Stimulated activated CD8-positive, alpha-beta memory T cell treated with anti-CD3 and anti-CD28 coated beads, Interleukin-7, amount 100 ng/mL, for 48 hours (primary cell): ENCODE measurements around the gene POLR3H.

Source experiments
- DNase-seq, 2 donors: peaks; one replicate each; pipeline ENCODE4 v3.0.0-alpha.2; 2020; ENCODE audit warnings: low read depth in 1 of 2; ENCODE audit errors: extremely low read depth in 1 of 2

The POLR3H gene

DNA sequence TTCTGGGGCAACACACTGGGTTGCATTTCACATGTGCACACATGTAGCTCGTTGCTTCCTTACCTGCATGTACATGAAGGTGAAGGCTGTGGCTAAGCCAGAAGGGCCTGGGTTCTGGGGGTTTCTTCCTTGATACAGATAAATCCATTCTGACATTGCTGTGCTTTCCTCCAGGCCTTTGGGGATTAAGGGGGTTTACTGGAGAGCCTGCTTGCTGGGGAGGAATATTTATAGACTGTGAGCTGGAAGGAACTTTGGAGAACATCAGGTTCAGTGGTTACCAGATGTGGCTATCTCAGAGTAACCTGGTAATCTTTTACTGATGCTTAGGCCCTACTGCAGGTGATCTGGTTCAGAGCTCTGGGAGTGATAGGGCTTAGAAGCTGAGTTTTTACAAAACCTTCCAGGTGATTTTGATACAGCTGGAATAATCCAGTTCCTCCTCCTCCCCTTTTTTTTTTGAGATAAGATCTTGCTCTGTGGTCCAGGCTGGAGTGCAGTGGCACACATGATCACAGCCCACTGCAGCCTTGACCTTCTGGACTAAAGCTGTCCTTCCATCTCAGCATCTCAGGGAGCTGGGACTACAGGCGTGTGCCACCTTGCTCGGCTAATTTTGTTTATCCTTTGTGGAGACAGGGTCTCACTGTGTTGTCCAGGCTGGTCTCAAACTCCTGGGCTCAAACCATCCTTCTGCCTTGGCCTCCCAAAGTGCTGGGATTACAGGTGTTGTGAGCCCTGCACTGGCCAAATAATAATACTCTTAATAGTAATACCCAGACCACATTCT is 55.5 kb downstream of the POLR3H start:
- DNase-seq = no peak

DNA sequence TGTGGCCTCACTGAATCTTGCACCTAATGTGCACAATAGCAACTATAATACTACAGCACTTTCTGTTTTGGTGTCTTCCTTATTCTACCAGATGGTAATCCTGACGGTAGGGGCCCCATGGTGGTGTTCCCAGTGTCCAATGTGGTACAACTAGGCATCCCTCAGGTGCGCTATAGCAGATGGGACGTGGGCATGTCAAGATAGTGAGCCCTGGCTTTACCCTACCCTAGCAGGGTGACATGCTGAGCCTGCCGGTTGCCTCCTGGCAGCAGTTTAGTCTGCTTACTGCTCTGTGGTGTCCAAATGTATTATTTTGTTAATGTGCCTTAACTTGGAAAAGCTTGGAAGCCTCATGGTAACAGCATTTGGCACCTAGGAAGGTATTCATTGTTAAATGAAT is 56.2 kb downstream of the POLR3H start:
- DNase-seq = no peak

DNA sequence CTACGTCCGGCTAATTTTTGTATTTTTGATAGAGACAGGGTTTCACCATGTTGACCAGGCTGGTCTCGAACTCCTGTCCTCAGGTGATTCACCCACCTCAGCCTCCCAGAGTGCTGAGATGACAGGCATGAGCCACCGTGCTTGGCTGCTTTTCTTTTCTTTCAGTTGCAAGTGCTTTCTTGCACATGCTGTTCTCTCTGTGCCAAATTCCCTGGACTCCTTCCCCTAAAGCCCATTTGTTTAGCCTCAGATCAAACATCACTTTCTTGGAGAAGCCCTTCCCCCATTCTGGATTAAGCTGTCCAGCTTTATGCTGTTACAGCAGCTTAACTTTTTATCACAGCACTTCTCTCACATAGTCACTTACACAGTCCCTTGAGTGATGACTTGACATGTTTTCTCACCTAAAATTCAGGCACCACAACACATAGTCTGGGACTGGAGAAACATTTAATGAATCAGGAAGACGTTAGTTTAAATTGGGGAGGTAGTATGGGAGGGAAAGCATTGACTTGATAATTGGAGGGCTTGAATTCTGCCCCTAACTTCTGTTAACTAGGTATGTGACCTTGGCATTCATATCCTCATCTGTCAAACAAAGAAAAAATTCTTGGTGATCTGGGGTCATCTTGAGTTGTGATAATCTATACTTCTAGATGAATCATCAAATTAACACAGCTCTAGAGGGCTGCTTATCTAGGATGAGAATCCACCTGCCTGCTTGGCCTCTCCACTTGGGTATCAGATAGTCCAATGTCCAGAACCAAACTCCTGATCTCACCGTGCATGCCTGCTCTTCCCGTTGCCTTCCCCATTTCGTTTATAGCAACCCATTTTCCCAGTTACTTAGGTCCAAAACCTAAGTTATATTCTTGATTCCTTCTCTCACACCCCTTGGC is 57.0 kb downstream of the POLR3H start:
- no peak for DNase-seq

DNA sequence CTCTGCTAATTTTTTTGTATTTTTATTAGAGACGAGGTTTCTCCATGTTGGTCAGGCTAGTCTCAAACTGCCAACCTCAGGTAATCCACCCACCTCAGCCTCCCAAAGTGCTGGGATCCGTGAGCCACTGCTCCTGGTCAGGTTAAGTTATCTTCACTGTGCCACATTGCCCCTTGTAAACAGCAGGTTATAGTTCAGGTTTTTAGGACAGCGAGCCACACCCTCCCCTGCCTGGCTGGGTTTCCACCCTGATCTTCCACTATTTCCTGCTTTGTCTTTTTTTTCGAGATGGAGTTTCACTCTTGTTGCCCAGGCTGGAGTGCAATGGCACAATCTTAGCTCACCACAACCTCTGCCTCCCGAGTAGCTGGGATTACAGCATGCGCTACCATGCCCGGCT is 59.2 kb downstream of the POLR3H start:
- DNase-seq = no peak

DNA sequence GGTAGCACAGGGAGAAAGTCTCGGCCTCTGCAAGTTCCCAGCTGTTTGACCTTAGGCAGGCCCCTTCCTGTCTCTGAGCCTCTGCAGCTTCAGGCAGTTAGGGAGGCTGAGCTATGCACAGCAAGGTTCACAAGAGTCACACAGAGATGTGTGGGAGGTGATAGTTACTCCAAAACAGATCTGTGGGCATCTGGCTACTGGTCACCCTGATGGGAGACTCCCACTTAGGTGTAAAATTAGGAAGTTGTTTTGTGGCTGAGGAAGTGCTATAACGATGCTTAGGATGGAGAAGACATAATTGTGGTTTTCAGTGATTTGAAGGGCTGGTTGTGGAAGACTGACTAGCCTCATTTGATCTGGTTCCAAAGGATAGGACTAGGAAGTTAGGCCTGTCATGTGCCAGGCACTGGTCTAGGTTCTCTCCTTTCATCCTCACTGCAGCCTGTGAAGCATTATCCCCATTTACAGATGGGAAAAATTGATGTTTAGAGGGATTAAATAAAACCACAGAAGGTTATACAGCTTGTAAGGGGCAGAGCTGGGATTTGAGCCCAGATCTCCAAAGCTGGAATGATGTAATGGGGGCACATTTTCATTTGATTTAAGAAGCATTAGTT is 61.8 kb downstream of the POLR3H start:
- DNase-seq = no peak

DNA sequence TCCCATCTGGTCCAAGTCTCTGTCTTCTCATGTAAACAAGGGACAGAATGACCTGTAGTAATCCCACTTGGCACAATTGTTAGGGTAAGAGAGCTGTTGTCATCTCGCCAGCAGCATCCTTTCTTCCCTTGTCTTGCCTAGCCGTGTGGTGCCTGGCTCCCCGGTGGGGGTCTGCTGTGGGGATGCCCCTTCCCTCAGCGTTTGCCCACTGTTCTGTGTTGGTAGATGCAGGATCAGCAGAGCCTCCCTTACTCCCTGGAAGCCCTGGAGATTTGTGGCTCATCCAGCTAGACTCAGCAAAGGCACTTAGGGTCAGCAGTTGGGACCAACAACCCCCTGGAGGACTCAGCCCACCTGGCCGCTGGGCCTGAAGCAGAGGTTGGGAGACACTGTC is 62.3 kb downstream of the POLR3H start:
- no peak for DNase-seq

DNA sequence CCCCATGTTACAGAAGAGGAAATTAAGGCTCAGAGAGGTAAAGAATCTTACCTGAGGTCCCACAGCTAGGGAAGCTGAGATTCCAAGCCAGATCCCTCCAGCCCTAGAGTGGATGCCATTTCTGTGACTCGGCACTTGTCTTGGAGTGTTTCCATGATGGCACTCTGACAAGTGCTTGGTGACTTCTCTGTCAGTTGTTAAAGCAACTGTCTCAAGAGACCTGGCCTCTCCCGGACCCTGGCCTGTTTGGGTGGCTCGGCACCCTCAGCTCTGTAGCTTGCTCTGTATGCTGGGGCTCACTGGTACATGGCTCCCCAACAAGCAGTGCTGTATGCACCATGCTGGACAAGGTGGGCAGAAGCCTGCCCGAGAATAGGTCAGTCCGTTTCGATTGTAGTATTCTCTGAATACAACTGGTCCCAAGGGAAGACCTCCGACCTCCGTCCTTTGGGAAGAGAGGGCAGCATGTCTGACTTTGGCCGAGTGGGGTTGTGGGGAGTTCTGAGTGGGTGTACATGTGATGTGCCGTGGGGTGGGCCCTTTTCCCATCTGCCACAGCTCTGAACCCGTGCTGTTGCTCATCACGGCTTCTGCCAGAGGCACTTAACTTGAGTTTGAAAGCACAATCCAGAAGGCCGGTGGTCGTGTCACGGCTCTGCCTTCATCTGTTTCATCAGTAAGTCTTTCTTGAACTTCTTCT is 63.0 kb downstream of the POLR3H start:
- DNase-seq = no peak

DNA sequence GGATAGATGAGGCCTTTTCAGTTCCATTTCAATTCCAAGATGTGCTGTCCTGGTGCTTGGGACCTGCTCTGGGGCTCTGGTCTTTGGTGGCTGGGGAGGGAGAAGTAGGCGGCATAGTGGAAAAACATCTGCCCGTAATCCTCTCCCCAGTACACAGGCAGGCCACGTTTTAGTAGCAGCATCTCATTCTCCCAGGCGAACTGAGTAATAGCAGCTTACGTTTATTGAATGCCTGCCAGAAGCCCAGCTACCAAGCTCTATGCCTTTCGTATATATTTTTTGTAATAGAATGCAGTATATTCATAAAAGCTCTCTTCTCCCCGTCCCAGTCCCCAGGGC is 63.9 kb downstream of the POLR3H start:
- no peak for DNase-seq

DNA sequence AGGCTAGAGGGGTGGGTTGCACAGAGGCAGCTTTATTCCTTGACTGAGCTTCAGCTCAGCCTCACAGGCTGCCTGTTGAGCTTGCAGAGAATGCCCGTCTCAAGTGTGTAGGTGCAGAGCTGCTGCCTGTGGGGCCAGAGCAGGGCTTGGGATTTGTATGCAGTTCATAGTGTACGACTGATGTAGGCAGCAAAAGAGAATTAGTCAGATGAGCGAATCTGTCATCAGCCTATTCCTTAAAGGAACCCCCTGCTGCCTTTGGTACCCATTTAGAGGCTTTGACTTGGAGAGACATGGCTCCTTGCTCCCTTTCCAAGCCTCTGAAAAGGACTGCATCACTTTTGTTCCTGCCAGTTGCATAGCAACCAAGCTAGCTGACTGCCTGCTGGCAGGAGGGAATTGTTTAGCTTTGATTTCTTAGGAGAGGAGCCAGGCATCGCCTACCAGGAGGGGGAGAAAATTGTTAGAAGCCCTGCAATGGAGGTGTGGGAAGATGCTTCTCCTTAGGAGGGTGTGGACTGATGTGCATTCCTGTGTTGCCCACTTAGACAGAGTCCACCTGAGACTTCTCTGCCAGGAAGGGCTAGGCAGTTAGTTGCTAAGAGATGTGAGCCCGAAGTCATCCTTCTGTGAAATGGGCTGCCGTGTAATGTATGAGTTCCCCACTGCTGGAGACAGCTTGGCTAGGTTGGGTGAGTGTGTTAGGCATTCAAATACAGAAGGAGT is 64.4 kb downstream of the POLR3H start:
- no peak for DNase-seq

DNA sequence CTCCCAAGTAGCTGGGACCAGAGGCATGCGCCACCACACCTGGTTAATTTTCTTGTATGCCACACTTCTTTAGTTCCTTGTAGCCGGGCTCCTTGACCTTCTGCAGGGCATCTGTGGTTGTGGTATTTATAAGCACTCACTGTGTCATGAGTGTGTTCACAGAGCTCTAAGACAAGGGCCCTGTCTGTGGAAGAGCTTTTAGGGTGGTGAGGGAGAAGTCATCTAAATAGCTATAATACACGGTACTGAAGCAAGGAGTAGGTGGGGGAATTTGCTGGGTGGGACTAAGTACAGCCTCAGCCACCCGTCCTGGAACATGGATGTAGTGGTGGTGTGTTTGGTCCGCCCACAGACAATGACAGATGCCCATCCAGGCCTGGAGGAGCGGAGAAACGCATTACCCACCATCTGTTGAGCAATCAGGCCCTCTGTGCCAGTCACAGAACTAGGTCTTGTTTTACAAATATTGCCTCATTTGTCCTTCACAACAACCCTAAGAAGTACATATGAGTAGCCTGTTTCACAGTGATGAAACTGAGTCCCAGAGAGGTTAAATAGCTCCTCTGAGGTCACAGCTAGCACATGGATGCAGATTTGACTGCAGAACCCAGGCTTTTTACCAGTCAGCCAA is 65.3 kb downstream of the POLR3H start:
- DNase-seq = no peak

DNA sequence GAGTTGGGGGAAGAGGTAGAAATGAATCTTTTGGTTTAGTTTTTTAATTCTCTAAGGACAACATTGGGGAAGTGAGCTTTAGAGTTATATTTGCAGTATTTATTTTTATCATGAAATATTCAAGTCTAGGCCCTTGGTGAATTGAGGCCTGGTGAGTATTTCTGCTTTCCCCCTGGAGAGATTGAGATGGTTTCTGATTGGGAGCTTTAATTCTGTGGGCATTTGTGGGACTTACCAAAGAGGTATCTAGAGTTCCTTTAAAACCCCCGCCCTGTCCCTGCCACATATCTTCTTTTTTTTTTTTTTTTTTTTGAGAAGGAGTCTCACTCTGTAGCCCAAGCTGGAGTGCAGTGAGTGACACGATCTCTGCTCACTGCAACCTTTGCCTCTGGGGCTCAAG is 65.8 kb downstream of the POLR3H start:
- no peak for DNase-seq
